ENCODE results near the gene POLR3H.
A peak's percentile ranks its signal among the peaks of the same experiment; 100 is the strongest.
"Not testable (repeated sequence)": the region's sequence is repeated elsewhere in the genome, so short reads cannot be mapped to it uniquely, and the experiment has no call there.

The POLR3H gene, protein sequence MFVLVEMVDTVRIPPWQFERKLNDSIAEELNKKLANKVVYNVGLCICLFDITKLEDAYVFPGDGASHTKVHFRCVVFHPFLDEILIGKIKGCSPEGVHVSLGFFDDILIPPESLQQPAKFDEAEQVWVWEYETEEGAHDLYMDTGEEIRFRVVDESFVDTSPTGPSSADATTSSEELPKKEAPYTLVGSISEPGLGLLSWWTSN

DNA sequence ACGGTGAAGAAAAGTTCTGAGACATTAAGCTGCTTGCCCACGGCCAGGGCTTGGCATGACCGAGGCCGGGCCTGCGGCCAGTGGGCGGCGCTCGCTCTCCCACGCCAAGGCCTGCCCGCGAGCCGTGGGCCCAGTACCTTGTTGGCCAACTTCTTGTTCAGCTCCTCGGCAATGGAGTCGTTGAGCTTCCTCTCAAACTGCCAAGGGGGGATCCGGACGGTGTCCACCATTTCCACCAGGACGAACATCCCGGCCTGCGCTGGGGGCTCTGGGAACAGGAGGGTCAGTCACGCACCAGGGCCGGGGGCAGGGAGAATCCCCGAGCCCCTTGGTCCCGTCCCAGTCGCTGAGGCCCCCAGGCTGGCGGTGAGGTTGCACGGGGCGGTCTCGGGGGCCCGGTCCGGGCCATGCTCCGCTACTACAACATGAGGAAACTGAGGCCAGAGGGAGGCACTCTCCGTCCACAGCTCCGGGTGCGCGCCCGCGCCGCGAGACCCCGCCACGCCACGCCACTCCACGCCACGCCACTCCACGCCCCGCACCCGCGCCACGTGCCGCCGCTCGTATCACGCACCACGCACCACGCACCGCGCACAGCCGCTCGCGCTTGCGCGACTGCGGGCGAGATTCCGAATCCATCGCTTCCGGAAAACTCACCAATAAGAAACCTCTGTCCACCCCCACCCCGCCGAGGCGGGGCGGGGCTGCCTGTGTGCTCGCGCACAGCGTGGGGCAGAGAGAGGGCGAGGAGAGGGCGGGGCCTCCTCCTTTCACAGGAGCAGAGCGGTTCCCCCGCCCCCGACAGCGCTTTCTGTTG lies at the start of gene POLR3H:
Gene POLR3H, minus strand, starts transcription at position 617 of the 817 bp plus-strand sequence. Its CDS starts 369 bp downstream, at position 248.
- Histone ChIP-seq H3K9me3 (no peaks in the 10 kb centered on the region), H3K27me3 (ENCODE audit: low read depth) (no peaks in the 10 kb centered on the region), H3K4me3 (peak within 1 kb of the TSS; percentile 96), H3K36me3 (replicated peaks) (peaks cover 21% of the 10 kb centered on the region), H3K4me1 (peaks cover 10% of the 10 kb centered on the region)
- DNase-seq (ENCODE audit: low spot score in 2 of 2), result peak; percentile 97 to 100
- in situ Hi-C loops (cut with MboI; ENCODE audit: low sequenced_read_pairs), result no loop called here

DNA sequence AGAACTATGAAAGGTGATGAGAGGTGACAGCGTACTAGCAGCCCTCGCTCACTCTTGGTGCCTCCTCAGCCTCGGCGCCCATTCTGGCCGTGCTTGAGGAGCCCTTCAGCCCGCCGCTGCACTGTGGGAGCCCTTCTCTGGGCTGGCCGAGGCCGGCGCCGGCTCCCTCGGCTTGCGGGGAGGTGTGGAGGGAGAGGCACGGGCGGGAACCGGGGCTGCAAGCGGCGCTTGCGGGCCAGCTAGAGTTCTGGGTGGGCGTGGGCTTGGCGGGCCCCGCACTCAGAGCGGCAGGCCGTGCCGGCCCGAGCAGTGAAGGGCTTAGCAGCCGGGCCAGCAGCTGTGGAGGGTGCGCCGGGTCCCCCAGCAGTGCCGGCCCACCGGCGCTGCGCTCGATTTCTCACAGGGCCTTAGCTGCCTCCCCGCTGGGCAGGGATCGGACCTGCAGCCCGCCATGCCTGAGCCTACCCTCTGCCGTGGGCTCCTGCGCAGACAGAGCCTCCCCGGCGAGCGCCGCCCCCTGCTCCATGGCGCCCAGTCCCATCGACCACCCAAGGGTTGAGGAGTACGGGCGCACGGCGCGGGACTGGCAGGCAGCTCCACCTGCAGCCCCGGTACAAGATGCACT lies 49.2 kb upstream of the POLR3H start:
- H3K27me3 ChIP-seq (ENCODE audit: low read depth); H3K4me1 ChIP-seq; H3K4me3 ChIP-seq; H3K36me3 ChIP-seq (replicated peaks); H3K9me3 ChIP-seq; DNase-seq (ENCODE audit: low spot score in 2 of 2); in situ Hi-C loops (cut with MboI; ENCODE audit: low sequenced_read_pairs): not testable (repeated sequence)

DNA sequence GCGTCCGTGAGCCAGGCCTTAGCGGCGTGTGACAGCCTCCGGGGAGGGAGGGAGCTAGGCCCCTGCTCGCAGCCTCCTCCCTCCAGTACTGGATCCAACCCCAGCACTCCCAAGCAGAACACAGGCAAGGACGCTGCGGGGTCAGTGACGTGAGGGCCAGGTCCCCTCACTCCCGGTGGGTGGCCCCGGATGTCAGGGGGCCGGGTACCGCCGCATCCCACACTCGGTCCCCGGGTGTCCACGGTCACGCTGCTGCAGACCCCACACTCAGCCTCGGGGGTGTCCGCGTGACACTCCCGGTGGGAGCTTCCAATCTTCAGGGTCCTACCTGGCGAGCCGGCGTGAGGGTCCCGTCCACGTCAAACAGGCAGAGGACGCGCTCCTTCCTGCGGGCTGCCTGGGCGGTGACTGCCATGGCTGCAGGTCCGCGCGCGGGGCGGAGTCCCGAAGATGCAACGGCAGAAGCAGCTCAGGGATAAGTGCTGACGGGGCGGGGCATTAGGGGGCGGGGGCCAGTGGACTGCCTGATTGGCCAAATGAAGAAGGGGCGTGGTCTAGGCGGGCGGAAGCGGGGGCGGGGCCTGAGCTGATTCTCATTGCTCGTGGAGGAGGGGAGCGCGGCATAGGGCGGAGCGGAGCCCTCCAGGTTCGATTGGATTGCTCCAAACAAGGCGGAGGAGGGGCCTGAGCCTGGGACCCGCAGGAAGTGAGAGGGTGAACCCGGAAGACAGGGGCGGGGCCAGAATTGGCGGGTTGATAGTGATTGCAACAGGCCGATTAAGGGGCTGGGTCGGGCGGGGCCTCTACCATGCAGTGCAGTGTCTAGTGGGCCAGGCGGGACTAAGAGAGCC lies 45.3 kb upstream of the POLR3H start, which contains the start of gene PMM1:
Gene PMM1, minus strand, starts transcription at position 450 of the 851 bp plus-strand sequence. Its CDS starts 35 bp downstream, at position 415.
- H3K9me3 ChIP-seq, result no peaks in the 10 kb centered on the region
- H3K4me3 ChIP-seq, result peak within 1 kb of the TSS; percentile 82
- in situ Hi-C loops (cut with MboI; ENCODE audit: low sequenced_read_pairs), result no loop called here
- H3K36me3 ChIP-seq (replicated peaks), result no peaks in the 10 kb centered on the region; the same call in none of the 2 replicates
- peaks cover 20% of the 10 kb centered on the region for H3K4me1 ChIP-seq
- DNase-seq (ENCODE audit: low spot score in 2 of 2), result peak; percentile 99 to 100
- H3K27me3 ChIP-seq (ENCODE audit: low read depth), result no peaks in the 10 kb centered on the region

DNA sequence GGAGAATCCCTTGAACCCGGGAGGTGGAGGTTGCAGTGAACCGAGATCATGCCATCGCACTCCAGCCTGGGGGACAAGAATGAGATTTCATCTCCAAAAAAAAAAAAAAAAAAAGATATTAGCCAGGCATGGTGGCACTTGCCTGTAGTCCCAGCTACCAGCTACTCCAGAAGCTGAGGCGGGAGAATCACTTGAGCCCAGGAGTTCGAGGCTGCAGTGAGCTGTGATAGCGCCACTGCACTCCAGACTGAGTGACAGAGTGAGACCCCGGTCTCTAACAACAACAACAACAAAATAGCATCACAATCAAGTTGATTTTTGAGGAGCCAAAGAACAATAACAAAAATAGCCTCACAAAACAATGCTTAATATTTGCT lies 43.1 kb upstream of the POLR3H start:
- no peak overlapping the region for H3K4me3 ChIP-seq

GRCh38 chr22:41585898-41586297 lies 41.6 kb upstream of the POLR3H start:
- no peaks in the 10 kb centered on the region for H3K27me3 ChIP-seq (ENCODE audit: low read depth)
- H3K36me3 ChIP-seq (replicated peaks), result no peaks in the 10 kb centered on the region; the same call in 1 of the 2 replicates
- H3K9me3 ChIP-seq, result no peaks in the 10 kb centered on the region
- H3K4me3 ChIP-seq, result no peak overlapping the region
- in situ Hi-C loops (cut with MboI; ENCODE audit: low sequenced_read_pairs), result no loop called here
- H3K4me1 ChIP-seq, result peaks cover 20% of the 10 kb centered on the region
- no peak for DNase-seq (ENCODE audit: low spot score in 2 of 2)

More for the DNA sequence above, 43.1 kb upstream of the POLR3H start:
- in situ Hi-C loops (cut with MboI; ENCODE audit: low sequenced_read_pairs), result no loop called here
- Histone ChIP-seq H3K36me3 (replicated peaks) (no peaks in the 10 kb centered on the region; the same call in none of the 2 replicates), H3K4me1 (peaks cover 20% of the 10 kb centered on the region), H3K27me3 (ENCODE audit: low read depth) (no peaks in the 10 kb centered on the region), H3K9me3 (no peaks in the 10 kb centered on the region)
- no peak for DNase-seq (ENCODE audit: low spot score in 2 of 2)

- in situ Hi-C loops (cut with MboI; ENCODE audit: low sequenced_read_pairs), result no loop called here
Observed at GRCh38 chr22:41584881-41585280, 40.6 kb upstream of the POLR3H start.

GRCh38 chr22:41582694-41583093 lies 38.4 kb upstream of the POLR3H start:
- H3K27me3 ChIP-seq (ENCODE audit: low read depth), result no peaks in the 10 kb centered on the region
- no peaks in the 10 kb centered on the region for H3K9me3 ChIP-seq
- DNase-seq (ENCODE audit: low spot score in 2 of 2), result no peak
- in situ Hi-C loops (cut with MboI; ENCODE audit: low sequenced_read_pairs), result no loop called here
- peaks cover 5% of the 10 kb centered on the region for H3K36me3 ChIP-seq (replicated peaks)
- H3K4me3 ChIP-seq, result no peak overlapping the region
- peaks cover 3% of the 10 kb centered on the region for H3K4me1 ChIP-seq

More at GRCh38 chr22:41584881-41585280, 40.6 kb upstream of the POLR3H start:
- no peak for DNase-seq (ENCODE audit: low spot score in 2 of 2)
- H3K4me3 ChIP-seq, result no peak overlapping the region
- H3K4me1 ChIP-seq, result peaks cover 17% of the 10 kb centered on the region
- H3K36me3 ChIP-seq (replicated peaks), result peaks cover 5% of the 10 kb centered on the region
- no peaks in the 10 kb centered on the region for H3K27me3 ChIP-seq (ENCODE audit: low read depth)
- H3K9me3 ChIP-seq, result no peaks in the 10 kb centered on the region

DNA sequence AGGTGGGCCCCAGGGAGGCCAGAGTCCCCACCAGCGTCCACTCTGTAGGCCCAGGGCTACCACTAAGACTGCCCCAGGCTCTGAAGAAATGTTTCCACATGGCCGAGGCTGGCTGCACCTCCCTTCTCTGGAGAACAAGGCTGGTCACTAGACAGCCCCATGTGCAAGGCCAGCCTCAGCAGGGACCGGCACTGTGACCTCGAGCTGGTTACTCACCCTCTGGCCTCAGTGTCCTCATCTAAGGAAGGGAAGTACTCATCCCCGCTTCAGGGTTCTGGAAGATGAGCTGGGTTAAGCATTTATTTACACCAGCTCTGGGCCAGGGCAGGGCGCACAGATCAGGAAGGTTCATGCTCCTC lies 35.7 kb upstream of the POLR3H start:
- Histone ChIP-seq H3K4me3 (no peak overlapping the region), H3K9me3 (no peaks in the 10 kb centered on the region), H3K27me3 (ENCODE audit: low read depth) (no peaks in the 10 kb centered on the region), H3K36me3 (replicated peaks) (peaks cover 15% of the 10 kb centered on the region), H3K4me1 (no peaks in the 10 kb centered on the region)
- in situ Hi-C loops (cut with MboI; ENCODE audit: low sequenced_read_pairs), result no loop called here
- no peak for DNase-seq (ENCODE audit: low spot score in 2 of 2)

- in situ Hi-C loops (cut with MboI; ENCODE audit: low sequenced_read_pairs), result no loop called here
- no peak overlapping the region for H3K4me3 ChIP-seq
- no peaks in the 10 kb centered on the region for H3K9me3 ChIP-seq
- no peaks in the 10 kb centered on the region for H3K27me3 ChIP-seq (ENCODE audit: low read depth)
- peaks cover 15% of the 10 kb centered on the region for H3K36me3 ChIP-seq (replicated peaks)
- no peaks in the 10 kb centered on the region for H3K4me1 ChIP-seq
- DNase-seq (ENCODE audit: low spot score in 2 of 2), result no peak
Observed at GRCh38 chr22:41579297-41579996, 35.2 kb upstream of the POLR3H start.

DNA sequence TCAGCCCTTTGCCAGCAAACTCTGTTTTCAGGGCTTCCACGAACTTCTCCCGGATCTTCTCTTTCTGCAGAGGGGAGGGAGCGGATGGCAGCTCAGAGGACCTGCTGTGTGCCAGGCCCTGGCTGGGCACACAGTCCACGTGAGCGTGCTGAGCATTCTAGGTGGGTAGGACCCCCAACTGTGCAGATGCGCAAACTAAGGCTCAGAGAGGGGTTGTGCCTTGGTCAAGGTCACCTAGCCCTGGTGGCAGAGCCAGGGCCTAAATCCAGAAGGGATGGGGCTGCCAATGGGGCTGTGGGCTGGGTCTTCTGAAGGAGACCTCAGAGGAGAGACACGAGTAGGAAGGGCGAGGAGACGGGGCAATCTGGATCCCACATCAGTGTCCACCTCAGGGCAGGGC lies 34.5 kb upstream of the POLR3H start:
- Histone ChIP-seq H3K27me3 (ENCODE audit: low read depth) (no peaks in the 10 kb centered on the region), H3K36me3 (replicated peaks) (peaks cover 15% of the 10 kb centered on the region), H3K9me3 (no peaks in the 10 kb centered on the region), H3K4me3 (no peak overlapping the region), H3K4me1 (no peaks in the 10 kb centered on the region)
- in situ Hi-C loops (cut with MboI; ENCODE audit: low sequenced_read_pairs), result no loop called here
- DNase-seq (ENCODE audit: low spot score in 2 of 2), result no peak

DNA sequence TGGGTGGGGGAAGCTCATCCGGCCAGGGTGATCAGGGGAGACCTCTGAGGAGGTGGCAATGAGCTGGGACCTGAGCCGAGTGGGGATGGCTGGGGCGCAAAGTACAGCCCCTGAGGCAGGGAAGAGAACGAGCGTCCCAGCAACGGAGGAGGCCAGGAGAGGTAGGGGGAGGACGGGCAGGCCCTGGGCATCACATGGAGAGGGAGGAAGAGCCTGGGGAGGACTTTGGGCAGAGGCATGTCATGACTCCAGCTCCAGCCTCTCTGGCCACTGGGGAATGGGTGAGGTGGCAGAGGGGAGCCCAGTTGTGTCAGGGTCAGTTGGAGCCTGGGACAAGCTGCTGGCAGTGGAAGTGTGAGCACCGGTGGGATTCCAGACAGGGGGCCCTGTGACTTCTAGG lies 33.8 kb upstream of the POLR3H start:
- DNase-seq (ENCODE audit: low spot score in 2 of 2), result no peak
- Histone ChIP-seq H3K4me1 (no peaks in the 10 kb centered on the region), H3K9me3 (no peaks in the 10 kb centered on the region), H3K4me3 (no peak overlapping the region), H3K27me3 (ENCODE audit: low read depth) (no peaks in the 10 kb centered on the region), H3K36me3 (replicated peaks) (peaks cover 15% of the 10 kb centered on the region)
- in situ Hi-C loops (cut with MboI; ENCODE audit: low sequenced_read_pairs), result no loop called here

DNA sequence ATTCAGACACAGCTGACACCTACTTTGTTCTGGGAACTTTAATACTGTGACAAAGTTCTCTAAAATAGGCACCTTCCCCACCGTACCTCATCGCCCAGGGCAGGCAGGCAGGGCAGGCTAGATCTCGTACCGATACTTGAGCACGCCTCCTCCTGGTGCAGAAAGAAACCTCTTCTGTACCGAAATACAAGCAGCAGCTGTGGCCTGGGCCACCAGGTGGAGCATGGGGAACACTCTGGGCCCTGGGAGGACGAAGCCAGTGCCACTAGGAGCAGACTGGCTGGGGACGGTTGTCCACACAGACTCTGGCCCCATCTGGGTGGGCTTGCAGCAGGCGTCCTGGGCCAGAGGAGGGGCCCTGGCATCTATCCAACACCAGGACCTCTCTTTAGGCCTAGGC lies 32.6 kb upstream of the POLR3H start:
- Histone ChIP-seq H3K9me3 (no peaks in the 10 kb centered on the region), H3K36me3 (replicated peaks) (peaks cover 15% of the 10 kb centered on the region), H3K4me1 (no peaks in the 10 kb centered on the region), H3K27me3 (ENCODE audit: low read depth) (no peaks in the 10 kb centered on the region), H3K4me3 (no peak overlapping the region)
- in situ Hi-C loops (cut with MboI; ENCODE audit: low sequenced_read_pairs), result no loop called here
- DNase-seq (ENCODE audit: low spot score in 2 of 2), result peak in 1 of 2 experiments; percentile 67

- in situ Hi-C loops (cut with MboI; ENCODE audit: low sequenced_read_pairs), result no loop called here
- no peaks in the 10 kb centered on the region for H3K27me3 ChIP-seq (ENCODE audit: low read depth)
- H3K4me3 ChIP-seq, result no peak overlapping the region
- DNase-seq (ENCODE audit: low spot score in 2 of 2), result no peak
- H3K9me3 ChIP-seq, result no peaks in the 10 kb centered on the region
- H3K36me3 ChIP-seq (replicated peaks), result peaks cover 15% of the 10 kb centered on the region
- H3K4me1 ChIP-seq, result no peaks in the 10 kb centered on the region
Observed at GRCh38 chr22:41575533-41575932, 31.3 kb upstream of the POLR3H start.
